Caco-2 (cell line): ENCODE measurements around the gene SH2D3C. TPM values are rescaled to one million over a fixed set of nuclear protein-coding genes. Genes with fewer than 3 reads are reported as not detected.

ENCODE experiments used
- BruUV-seq: library from RNA; stranded (reverse); fragments of 400-500 nt; replicated peaks from 2 replicates; lab custom pipeline; 2021; lab: Mats Ljungman, UMichigan
- CTCF ChIA-PET: fragments of 300-600 bp; sonication (Branson Sonifier 250); formaldehyde crosslinking; loops from one replicate; lab custom pipeline; 2022; ENCODE audit warnings: antibody characterized with exemption; lab: Charles Lee
- POLR2A ChIA-PET: fragments of 300-600 bp; sonication (Branson Sonifier 250); formaldehyde crosslinking; loops from one replicate; lab custom pipeline; 2022; ENCODE audit warnings: antibody characterized with exemption; lab: Charles Lee
- DNase-seq, 2 experiments: peaks; one replicate each; pipeline versions ENCODE4 v3.0.0 to v3.0.0-alpha.2; 2020 to 2022
- H3K27me3 ChIP-seq: replicated peaks from 2 replicates; pipeline ENCODE4 v1.6.0; 2011; ENCODE audit warnings: low read length; ENCODE audit not compliant: control insufficient read depth, insufficient read depth
- H3K36me3 ChIP-seq: 2 replicates; pipeline ENCODE4 v1.5.1; 2011; ENCODE audit warnings: low read length; ENCODE audit not compliant: control insufficient read depth, insufficient read depth
- H3K4me1 ChIP-seq: fragments of 250-450 bp; sonication (Bioruptor Pico); 2 replicates; pipeline ENCODE4 v1.5.1; 2020; ENCODE audit warnings: mild to moderate bottlenecking
- H3K4me3 ChIP-seq: 2 replicates; pipeline ENCODE4 v1.5.1; 2011; ENCODE audit warnings: low read depth, mild to moderate bottlenecking, control low read depth, low read length
- H3K9me3 ChIP-seq: fragments of 250-450 bp; sonication (Bioruptor Pico); 2 replicates; pipeline ENCODE4 v1.5.1; 2020; ENCODE audit warnings: mild to moderate bottlenecking, moderate library complexity
- H3K27ac Mint-ChIP-seq: one replicate; pipeline ENCODE4 v1.8.0; 2022; ENCODE audit warnings: mixed read lengths; ENCODE audit not compliant: unreplicated experiment
- H3K27me3 Mint-ChIP-seq: one replicate; pipeline ENCODE4 v1.8.0; 2022; ENCODE audit warnings: mixed read lengths; ENCODE audit not compliant: insufficient read depth, unreplicated experiment
- H3K36me3 Mint-ChIP-seq: one replicate; pipeline ENCODE4 v1.8.0; 2022; ENCODE audit warnings: mild to moderate bottlenecking, mixed read lengths; ENCODE audit not compliant: insufficient read depth, unreplicated experiment
- H3K4me1 Mint-ChIP-seq: one replicate; pipeline ENCODE4 v1.8.0; 2022; ENCODE audit warnings: low read depth, mixed read lengths; ENCODE audit not compliant: unreplicated experiment
- H3K4me3 Mint-ChIP-seq: one replicate; pipeline ENCODE4 v1.8.0; 2022; ENCODE audit warnings: mild to moderate bottlenecking, moderate library complexity, mixed read lengths; ENCODE audit not compliant: unreplicated experiment
- H3K9me3 Mint-ChIP-seq: one replicate; pipeline ENCODE4 v1.8.0; 2022; ENCODE audit warnings: mixed read lengths; ENCODE audit not compliant: unreplicated experiment
- CTCF ChIP-seq, 2 experiments: fragments of 200-600 bp in 1 of 2; IDR thresholded peaks; 1 replicate in 1 of 2; 2 replicates in 1 of 2; pipeline versions ENCODE4 v1.5.1 to v1.8.0; 2011 to 2022; ENCODE audit warnings: antibody characterized with exemption in 1 of 2, control low read depth in 1 of 2, inconsistent platforms in 1 of 2, low read depth in 1 of 2, low read length in 1 of 2, mild to moderate bottlenecking in 1 of 2, moderate library complexity in 1 of 2; ENCODE audit not compliant: insufficient read depth in 1 of 2, severe bottlenecking in 1 of 2, unreplicated experiment in 1 of 2
- intact Hi-C: fragments of 100-400 bp; cut with micrococcal nuclease; formaldehyde crosslinking; loops from one replicate; pipeline ENCODE4 v1.10.0; 2022; ENCODE audit not compliant: unreplicated experiment
- total RNA-seq: library from RNA; stranded (reverse); gene quantifications from 2 replicates; pipeline ENCODE4 v1.2.3, GENCODE V29; 2022

The SH2D3C gene
- total RNA-seq, 1 experiment from 2014 or later = 0.34 TPM

DNA sequence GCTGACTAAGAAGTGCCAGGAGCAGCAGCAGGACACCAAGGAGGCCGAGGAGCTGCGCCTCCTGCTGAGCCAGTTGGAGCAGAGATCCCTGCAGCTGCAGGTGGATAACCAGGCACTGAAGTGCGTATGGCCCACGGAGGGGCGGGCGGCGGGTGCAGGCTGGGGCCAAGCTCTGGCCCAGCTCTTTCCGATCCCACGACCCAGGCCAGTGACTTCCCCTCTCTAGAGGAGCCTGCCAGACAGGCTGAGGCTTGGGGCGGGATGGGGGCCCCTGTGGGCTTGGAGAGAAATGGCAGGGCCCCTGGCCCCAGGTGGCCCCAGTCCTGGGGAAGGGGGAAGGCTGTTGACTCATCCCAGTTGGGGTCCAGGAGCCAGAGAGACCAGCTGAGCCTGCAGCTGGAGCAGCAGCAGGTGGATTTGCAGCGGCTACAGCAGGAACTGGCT, 66.6 kb downstream of the SH2D3C start:
- no TSS peak for BruUV-seq
- ChIA-PET POLR2A (no interaction called here), CTCF (no interaction called here)
- intact Hi-C loops = no loop called here
- no peak for DNase-seq
- TF ChIP-seq CTCF (IDR thresholded peaks at IDR 0.05; ENCODE audit: insufficient read depth in 1 of 2, low read depth in 1 of 2, low read length in 1 of 2, severe bottlenecking in 1 of 2, unreplicated experiment in 1 of 2) = no peak
- Mint-ChIP-seq H3K4me3 (no peak overlapping the region), H3K36me3 (peaks cover 6% of the 10 kb centered on the region), H3K27me3 (no peaks in the 10 kb centered on the region), H3K4me1 (peaks cover 7% of the 10 kb centered on the region), H3K27ac (no peak overlapping the region), H3K9me3 (peaks cover 9% of the 10 kb centered on the region)
- no peaks in the 10 kb centered on the region for H3K9me3 ChIP-seq
- no peak overlapping the region for H3K4me3 ChIP-seq
- no peaks in the 10 kb centered on the region for H3K36me3 ChIP-seq
- no peaks in the 10 kb centered on the region for H3K27me3 ChIP-seq
- peaks cover 4% of the 10 kb centered on the region; the same call in 1 of the 2 replicates for H3K4me1 ChIP-seq

DNA sequence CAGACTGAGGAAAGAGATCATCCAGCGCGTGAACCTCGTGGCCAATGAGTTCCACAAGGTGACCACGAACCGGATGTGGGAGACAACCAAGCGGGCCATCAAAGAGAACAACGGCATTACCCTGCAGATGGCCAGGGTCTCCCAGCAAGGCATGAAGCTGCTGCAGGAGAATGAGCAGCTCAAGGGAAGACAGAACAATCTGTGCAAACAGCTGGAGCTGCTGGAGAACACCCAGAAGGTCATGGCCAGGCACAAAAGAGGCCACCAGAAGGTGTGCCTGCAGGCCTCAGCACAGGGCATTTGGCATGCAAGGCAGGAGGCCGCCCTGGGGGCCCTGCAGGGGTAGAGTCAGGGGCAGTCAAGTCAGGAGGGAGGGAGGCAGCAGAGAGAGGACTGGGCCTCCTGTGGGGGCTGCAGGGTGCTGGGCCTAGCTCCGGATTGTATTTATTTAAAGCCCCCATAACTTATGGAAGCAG, 67.2 kb downstream of the SH2D3C start:
- no peaks in the 10 kb centered on the region for H3K36me3 ChIP-seq
- H3K4me1 ChIP-seq = peaks cover 4% of the 10 kb centered on the region; the same call in 1 of the 2 replicates
- Mint-ChIP-seq H3K9me3 (peaks cover 9% of the 10 kb centered on the region), H3K4me1 (peaks cover 7% of the 10 kb centered on the region), H3K27me3 (no peaks in the 10 kb centered on the region), H3K27ac (no peak overlapping the region), H3K36me3 (peaks cover 6% of the 10 kb centered on the region), H3K4me3 (no peak overlapping the region)
- ChIA-PET POLR2A (no interaction called here), CTCF (no interaction called here)
- no peaks in the 10 kb centered on the region for H3K27me3 ChIP-seq
- H3K9me3 ChIP-seq = no peaks in the 10 kb centered on the region
- no peak overlapping the region for H3K4me3 ChIP-seq
- no peak for DNase-seq
- TF ChIP-seq CTCF (IDR thresholded peaks at IDR 0.05; ENCODE audit: insufficient read depth in 1 of 2, low read depth in 1 of 2, low read length in 1 of 2, severe bottlenecking in 1 of 2, unreplicated experiment in 1 of 2) = no peak
- BruUV-seq = no TSS peak
- intact Hi-C loops = no loop called here

DNA sequence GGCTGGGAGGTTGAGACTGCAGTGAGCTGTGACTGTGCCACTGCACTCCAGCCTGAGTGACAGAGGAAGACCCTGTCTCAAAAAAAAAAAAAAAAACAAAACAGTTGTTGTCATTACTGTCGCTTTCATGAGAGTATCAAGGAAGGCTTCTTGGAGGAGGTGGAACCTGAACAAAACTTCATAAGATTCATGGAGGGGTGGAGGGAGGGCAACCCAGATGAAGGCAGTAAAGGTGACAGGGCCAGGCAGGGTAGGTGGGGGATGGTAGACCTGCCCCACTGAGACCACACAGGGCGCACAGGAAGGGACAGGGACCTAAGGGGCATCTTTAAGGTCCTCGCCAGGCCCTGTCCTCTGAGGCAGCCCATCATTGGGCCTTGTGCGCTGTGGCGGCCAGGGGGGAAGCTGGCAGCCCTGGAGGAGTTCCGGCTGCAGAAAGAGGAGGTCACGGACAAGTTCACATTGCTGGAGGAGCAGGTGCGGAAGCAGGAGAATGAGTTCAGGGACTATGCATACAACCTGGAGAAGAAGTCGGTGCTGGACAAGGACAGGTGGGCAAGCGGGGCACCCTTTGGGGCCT, 68.2 kb downstream of the SH2D3C start:
- intact Hi-C loops = no loop called here
- Mint-ChIP-seq H3K36me3 (no peaks in the 10 kb centered on the region), H3K9me3 (peaks cover 9% of the 10 kb centered on the region), H3K4me3 (no peak overlapping the region), H3K4me1 (no peaks in the 10 kb centered on the region), H3K27ac (no peak overlapping the region), H3K27me3 (no peaks in the 10 kb centered on the region)
- Histone ChIP-seq H3K36me3 (no peaks in the 10 kb centered on the region), H3K9me3 (no peaks in the 10 kb centered on the region), H3K4me3 (no peak overlapping the region), H3K4me1 (no peaks in the 10 kb centered on the region; the same call in 1 of the 2 replicates), H3K27me3 (no peaks in the 10 kb centered on the region)
- no peak for TF ChIP-seq CTCF (IDR thresholded peaks at IDR 0.05; ENCODE audit: insufficient read depth in 1 of 2, low read depth in 1 of 2, low read length in 1 of 2, severe bottlenecking in 1 of 2, unreplicated experiment in 1 of 2)
- CTCF ChIA-PET = no interaction called here
- POLR2A ChIA-PET = no interaction called here
- DNase-seq = no peak
- no TSS peak for BruUV-seq
